Stimulated activated naive B cell treated with anti-CD40 and anti-IgM and Interleukin-4, amounts not matched to agents 10 μg/mL and 1 μg/mL and 100 μg/mL, for 72 hours (primary cell): Measurements from ENCODE around the gene SYTL5.
"Not testable (repeated sequence)": the region's sequence is repeated elsewhere in the genome, so short reads cannot be mapped to it uniquely, and the experiment has no call there.

ENCODE experiments used
- ATAC-seq, 2 donors: fragments of 150-1000 bp; cut with Tn5 transposase; replicated peaks; 2 replicates each; pipeline ENCODE4 v1.10.0; 2021; ENCODE audit warnings: moderate library complexity in 1 of 2
- DNase-seq: peaks from one replicate; pipeline ENCODE4 v3.0.0; 2021
- H3K27ac Mint-ChIP-seq: one replicate; pipeline ENCODE4 v1.8.0; 2022; ENCODE audit warnings: mild to moderate bottlenecking, mixed read lengths
- H3K27me3 Mint-ChIP-seq, 2 donors: one replicate each; pipeline ENCODE4 v1.8.0; 2022; ENCODE audit warnings: mixed read lengths in 2 of 2
- H3K36me3 Mint-ChIP-seq, 2 donors: one replicate each; pipeline ENCODE4 v1.8.0; 2022; ENCODE audit warnings: mixed read lengths in 2 of 2, mild to moderate bottlenecking in 1 of 2
- H3K4me1 Mint-ChIP-seq, 2 donors: one replicate each; pipeline ENCODE4 v1.8.0; 2022; ENCODE audit warnings: mixed read lengths in 2 of 2, mild to moderate bottlenecking in 1 of 2
- H3K4me3 Mint-ChIP-seq, 2 donors: one replicate each; pipeline ENCODE4 v1.8.0; 2022; ENCODE audit warnings: mild to moderate bottlenecking in 2 of 2, mixed read lengths in 2 of 2, moderate library complexity in 1 of 2
- H3K9me3 Mint-ChIP-seq, 2 donors: one replicate each; pipeline ENCODE4 v1.8.0; 2022; ENCODE audit warnings: mixed read lengths in 2 of 2, mild to moderate bottlenecking in 1 of 2

The SYTL5 gene

DNA sequence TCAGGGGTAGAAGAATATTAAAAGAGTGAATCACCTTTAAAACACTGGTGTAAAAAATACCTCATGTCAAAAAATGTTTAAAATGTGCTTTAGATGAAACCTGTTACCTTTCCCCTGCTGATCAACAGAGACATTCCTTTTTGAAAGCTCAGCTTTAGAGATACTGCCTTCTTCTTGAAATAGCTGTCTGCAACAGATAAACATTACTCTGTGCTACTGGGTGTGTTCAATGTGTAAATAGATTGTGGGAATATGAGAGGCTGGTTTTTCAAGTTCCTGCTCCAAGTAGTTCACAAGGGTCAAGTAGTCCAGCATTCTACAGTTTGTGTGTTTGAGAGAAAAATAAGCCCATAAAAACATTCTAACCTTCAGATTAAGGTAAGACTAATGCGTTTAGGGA lies at the start of gene SYTL5:
Gene SYTL5, plus strand, starts transcription at position 263 of the 400 bp plus-strand sequence. CDS start 27,337 bp downstream, outside the sequence.
- no peak within 1 kb of the TSS for H3K4me3 Mint-ChIP-seq
- H3K36me3 Mint-ChIP-seq = no peaks in the 10 kb centered on the region
- H3K27ac Mint-ChIP-seq = no peak within 1 kb of the TSS
- peaks cover 3 to 6% of the 10 kb centered on the region in 2 donors for H3K9me3 Mint-ChIP-seq
- DNase-seq (no peak), ATAC-seq (no peak)
- H3K27me3 Mint-ChIP-seq = peaks cover 11 to 14% of the 10 kb centered on the region in 2 donors
- H3K4me1 Mint-ChIP-seq = no peaks in the 10 kb centered on the region

DNA sequence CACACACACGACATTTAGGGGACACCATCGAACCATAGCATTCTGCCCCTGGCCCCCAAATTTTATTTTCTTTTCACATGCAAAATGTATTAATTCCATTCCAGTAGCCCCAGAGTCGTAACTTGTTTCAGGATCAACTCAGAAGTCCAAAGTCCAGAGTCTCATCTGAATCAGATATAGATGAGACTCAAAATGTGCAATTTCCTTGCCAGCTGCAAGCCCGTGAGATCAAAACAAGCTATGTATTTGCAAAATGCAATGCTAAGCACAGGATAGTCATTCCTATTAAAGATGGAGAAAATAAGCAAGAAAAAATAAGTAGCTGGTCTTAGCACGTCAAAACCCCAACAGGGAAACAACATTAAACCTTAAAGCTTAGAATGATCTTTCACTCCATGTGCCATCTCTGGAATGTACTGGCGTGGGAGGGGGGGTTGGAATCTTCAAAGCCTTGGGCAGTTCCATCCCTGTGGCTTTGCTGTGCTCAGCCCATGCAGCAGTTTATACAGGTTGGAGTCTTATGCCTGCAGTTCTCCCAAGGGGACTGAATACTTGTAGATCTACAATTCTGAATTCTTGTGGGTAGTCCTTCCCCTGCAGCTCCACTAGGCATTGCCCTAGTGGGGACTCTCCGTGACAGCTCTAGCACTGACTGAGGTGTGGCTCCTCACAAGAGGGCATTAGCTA lies 47.7 kb upstream of the SYTL5 start:
- Mint-ChIP-seq H3K4me3 (no peak overlapping the region), H3K27me3 (peaks cover 0 to 7% of the 10 kb centered on the region in 2 donors), H3K9me3 (no peaks in the 10 kb centered on the region), H3K4me1 (no peaks in the 10 kb centered on the region), H3K27ac (no peak overlapping the region), H3K36me3 (no peaks in the 10 kb centered on the region)
- ATAC-seq = no peak
- no peak for DNase-seq

DNA sequence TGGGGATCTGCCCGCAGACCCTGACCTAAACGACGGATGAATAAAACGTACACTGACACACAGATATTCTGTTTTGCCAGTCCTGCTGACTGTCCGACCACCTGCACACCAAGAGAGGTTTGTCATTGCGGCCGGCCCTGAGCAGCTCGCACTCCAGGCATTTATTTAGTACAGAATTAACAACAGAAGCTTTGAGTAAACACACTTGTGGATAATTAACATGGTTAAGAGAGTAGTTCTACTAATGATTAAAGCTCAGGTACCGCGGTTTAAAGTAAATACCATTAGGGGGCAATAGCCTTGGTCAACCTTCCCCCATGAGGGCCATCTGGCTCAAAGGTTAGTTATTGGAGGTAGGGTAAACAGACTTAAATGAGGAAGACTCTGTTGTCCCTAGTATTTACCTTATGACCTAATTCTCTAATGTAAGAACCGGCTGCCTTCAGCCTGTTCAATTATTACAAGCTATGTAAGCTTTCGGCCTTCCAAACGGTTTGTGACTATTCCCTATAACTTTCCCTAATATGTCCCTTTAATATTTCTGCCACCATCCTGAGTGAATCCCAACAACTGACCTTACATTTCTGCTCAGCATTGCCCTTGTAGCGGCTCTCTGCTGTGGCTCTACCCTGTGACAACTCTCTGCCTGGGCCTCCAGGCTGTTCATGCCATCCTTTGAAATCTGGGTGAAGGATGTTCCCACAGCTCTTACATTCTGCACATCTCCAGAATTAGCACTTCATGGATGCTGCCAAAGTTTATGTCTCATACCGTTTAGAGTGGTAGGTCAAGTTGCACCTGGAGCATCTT lies 46.9 kb upstream of the SYTL5 start:
- H3K9me3 Mint-ChIP-seq = no peaks in the 10 kb centered on the region
- H3K4me1 Mint-ChIP-seq = no peaks in the 10 kb centered on the region
- no peak overlapping the region for H3K4me3 Mint-ChIP-seq
- peaks cover 0 to 7% of the 10 kb centered on the region in 2 donors for H3K27me3 Mint-ChIP-seq
- H3K36me3 Mint-ChIP-seq = no peaks in the 10 kb centered on the region
- DNase-seq = no peak
- no peak overlapping the region for H3K27ac Mint-ChIP-seq
- no peak for ATAC-seq

DNA sequence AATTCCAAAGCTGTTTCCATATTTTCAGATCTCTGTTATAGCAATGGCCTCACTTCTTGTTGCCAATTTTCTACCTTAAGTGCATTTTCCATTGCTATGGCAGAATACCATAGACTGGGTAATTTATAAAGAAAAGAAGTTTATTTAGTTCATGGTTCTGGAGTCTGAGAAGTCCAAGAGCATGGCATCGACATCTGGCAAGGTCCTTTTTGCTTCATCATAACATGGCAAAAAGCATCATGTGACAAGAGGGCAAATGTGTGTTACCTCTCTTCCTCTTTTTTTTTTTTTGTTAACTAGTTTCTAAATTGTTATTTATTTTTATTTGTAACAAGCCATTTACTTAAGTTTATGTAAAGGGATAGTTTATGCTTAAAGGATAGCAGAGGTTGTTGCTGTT lies 45.2 kb upstream of the SYTL5 start:
- Mint-ChIP-seq H3K27ac (no peak overlapping the region), H3K4me3 (no peak overlapping the region), H3K36me3 (no peaks in the 10 kb centered on the region), H3K4me1 (no peaks in the 10 kb centered on the region), H3K27me3 (peaks cover 0 to 11% of the 10 kb centered on the region in 2 donors), H3K9me3 (no peaks in the 10 kb centered on the region)
- ATAC-seq = no peak
- DNase-seq = no peak

DNA sequence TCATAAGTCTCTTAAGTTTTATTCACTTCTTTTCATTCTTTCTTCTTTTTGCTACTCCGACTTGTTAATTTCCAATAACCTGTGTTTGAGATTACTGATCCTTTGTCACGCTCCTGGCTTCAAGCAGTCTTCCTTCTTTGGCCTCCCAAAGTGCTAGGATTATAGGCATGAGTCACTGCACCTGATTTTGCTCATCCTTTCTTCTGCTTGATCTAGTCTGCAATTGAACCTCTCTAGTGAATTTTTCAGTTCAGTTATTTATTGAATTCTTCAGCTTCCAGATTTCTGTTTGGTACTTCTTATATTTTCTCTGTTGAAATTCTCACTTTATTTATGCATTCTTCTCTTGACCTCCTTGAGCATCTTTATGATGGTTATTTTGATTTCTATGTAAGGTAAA lies 38.6 kb upstream of the SYTL5 start:
- H3K36me3 Mint-ChIP-seq = no peaks in the 10 kb centered on the region
- DNase-seq = no peak

DNA sequence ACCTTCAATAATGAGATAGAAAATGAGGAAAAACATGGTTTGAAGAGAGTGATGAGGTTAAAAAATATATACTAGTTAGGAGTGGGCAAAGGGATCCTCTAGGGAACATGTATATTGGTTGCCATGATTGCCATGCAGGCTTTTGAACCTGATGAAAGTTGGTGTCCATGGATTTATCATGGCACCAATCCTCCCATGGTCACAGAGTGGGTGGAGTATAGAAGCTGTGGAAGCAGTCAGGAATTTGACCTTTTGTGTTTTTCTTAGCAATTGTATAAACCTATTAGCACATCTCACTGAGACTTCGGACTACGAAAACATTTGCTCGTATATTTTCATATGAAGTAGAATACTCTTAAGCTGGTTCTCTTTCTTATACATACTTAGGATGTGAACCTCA lies 30.9 kb upstream of the SYTL5 start:
- Mint-ChIP-seq H3K27ac (no peak overlapping the region), H3K9me3 (peaks cover 0 to 4% of the 10 kb centered on the region in 2 donors), H3K4me3 (no peak overlapping the region), H3K4me1 (peaks cover 0 to 3% of the 10 kb centered on the region in 2 donors), H3K36me3 (no peaks in the 10 kb centered on the region), H3K27me3 (peaks cover 18 to 45% of the 10 kb centered on the region in 2 donors)
- DNase-seq (no peak), ATAC-seq (no peak)

More for the DNA sequence above, 38.6 kb upstream of the SYTL5 start:
- no peaks in the 10 kb centered on the region for H3K4me1 Mint-ChIP-seq
- ATAC-seq = no peak
- H3K27ac Mint-ChIP-seq = no peak overlapping the region
- H3K27me3 Mint-ChIP-seq = peaks cover 9 to 25% of the 10 kb centered on the region in 2 donors
- no peak overlapping the region for H3K4me3 Mint-ChIP-seq
- H3K9me3 Mint-ChIP-seq = peaks cover 5 to 6% of the 10 kb centered on the region in 2 donors

DNA sequence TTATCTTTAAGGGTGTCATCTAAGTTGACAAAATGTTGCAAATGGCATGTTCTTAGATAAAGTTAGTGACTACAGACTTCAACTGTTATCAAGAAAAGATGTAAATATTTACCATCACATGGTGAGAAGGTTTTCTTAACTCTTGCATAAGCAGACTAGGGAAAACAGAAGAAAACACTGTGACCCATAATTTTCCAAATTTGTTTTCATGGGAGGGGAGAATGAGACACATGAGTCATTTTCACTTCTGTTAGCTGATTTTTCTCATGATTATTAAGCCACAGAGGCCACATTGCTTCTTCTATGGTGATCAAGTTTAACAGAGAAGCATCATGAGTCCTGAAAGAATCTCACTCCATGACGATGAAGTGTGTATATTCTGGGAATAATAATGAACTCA lies 30.2 kb upstream of the SYTL5 start:
- DNase-seq = no peak
- Mint-ChIP-seq H3K36me3 (no peaks in the 10 kb centered on the region), H3K4me1 (peaks cover 0 to 3% of the 10 kb centered on the region in 2 donors), H3K27me3 (peaks cover 18 to 42% of the 10 kb centered on the region in 2 donors), H3K9me3 (peaks cover 0 to 4% of the 10 kb centered on the region in 2 donors), H3K4me3 (no peak overlapping the region), H3K27ac (no peak overlapping the region)
- ATAC-seq = no peak

DNA sequence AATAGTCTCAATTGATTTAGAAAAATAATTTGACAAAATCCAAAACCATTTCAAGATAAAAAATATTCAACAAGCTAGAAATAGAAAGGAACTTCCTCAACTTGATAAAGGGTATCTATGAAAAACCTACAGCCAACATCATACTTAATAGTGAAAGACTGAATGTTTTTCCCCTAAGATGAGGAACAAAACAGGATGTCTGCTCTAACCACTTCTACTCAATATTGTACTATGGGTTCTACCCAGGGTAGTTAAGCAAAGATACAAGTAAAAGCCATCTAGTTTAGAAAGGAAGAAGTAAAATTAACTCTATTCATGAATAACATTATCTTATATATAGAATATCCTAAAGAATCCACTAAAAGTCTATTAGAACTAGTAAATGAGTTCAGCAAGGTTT lies 21.5 kb upstream of the SYTL5 start:
- Mint-ChIP-seq H3K36me3 (no peaks in the 10 kb centered on the region), H3K27ac (no peak overlapping the region), H3K4me1 (no peaks in the 10 kb centered on the region), H3K4me3 (no peak overlapping the region), H3K27me3 (peaks cover 0 to 16% of the 10 kb centered on the region in 2 donors), H3K9me3 (peaks cover 0 to 6% of the 10 kb centered on the region in 2 donors)
- peak; percentile 45 to 71 for ATAC-seq
- no peak for DNase-seq

DNA sequence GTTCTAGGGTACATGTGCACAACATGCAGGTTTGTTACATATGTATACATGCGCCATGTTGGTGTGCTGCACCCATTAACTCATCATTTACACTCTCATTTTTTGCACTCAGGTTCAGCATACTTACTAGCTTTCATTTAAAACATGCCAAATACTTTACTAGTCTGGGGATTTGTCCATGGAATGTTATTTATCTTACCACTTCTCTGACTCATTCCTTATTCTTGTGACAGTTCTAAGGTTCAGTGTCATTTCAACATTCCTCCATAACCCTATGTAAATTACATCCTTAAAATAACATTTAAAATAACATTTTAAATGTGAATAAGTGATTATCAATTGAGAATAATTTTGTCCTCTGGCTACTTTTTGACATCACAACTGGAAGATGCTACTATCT lies 19.5 kb upstream of the SYTL5 start:
- Mint-ChIP-seq H3K4me1 (no peaks in the 10 kb centered on the region), H3K27ac (no peak overlapping the region), H3K36me3 (no peaks in the 10 kb centered on the region), H3K4me3 (no peak overlapping the region), H3K27me3 (peaks cover 0 to 17% of the 10 kb centered on the region in 2 donors), H3K9me3 (peaks cover 0 to 6% of the 10 kb centered on the region in 2 donors)
- ATAC-seq = no peak
- DNase-seq = no peak

DNA sequence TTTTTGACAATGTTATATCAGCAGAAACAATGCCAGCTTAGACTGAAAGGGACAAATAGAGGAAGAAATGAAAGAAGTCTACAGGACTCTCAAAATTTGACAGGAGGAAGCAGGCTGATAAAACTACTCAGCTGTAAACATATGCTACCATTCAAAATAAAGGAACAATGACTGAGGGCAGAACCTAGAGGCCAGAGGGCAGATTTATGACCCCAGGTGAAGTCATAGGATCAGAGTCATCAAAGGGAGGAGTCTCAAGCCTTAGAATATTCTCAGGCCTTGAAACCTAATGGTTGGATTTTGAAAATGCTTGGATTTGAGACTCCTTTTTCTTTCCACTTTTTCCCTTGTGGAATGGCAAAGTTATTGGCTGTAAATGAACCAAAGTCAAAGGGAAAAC lies 17.0 kb upstream of the SYTL5 start:
- no peaks in the 10 kb centered on the region for H3K9me3 Mint-ChIP-seq
- no peak overlapping the region for H3K27ac Mint-ChIP-seq
- no peaks in the 10 kb centered on the region for H3K4me1 Mint-ChIP-seq
- no peak overlapping the region for H3K4me3 Mint-ChIP-seq
- peaks cover 0 to 20% of the 10 kb centered on the region in 2 donors for H3K27me3 Mint-ChIP-seq
- H3K36me3 Mint-ChIP-seq = no peaks in the 10 kb centered on the region
- ATAC-seq (no peak), DNase-seq (no peak)

DNA sequence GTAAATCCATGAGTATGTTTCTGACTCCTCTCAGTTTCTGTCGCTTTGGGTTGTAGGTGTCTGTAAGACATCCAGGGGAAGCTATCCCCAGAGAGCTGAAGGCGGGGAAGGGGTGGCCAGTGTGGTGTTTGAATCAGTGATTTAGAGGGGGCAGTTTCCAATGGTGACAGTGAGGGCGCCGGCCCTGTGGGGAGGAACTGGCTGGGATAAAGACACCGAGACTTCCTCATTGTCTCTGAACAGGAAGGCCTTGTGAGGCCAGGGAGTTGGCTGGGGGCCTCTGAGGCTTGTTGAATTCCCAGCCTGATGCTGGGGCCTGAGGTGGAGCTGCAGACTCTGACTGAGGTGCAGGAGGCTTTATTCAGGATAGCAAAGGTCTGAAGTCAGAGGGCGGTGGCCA lies 15.1 kb upstream of the SYTL5 start:
- not testable (repeated sequence) for DNase-seq, H3K27ac Mint-ChIP-seq, ATAC-seq, H3K36me3 Mint-ChIP-seq, H3K4me1 Mint-ChIP-seq, H3K4me3 Mint-ChIP-seq, H3K9me3 Mint-ChIP-seq
- peaks cover 0 to 20% of the 10 kb centered on the region in 2 donors for H3K27me3 Mint-ChIP-seq

DNA sequence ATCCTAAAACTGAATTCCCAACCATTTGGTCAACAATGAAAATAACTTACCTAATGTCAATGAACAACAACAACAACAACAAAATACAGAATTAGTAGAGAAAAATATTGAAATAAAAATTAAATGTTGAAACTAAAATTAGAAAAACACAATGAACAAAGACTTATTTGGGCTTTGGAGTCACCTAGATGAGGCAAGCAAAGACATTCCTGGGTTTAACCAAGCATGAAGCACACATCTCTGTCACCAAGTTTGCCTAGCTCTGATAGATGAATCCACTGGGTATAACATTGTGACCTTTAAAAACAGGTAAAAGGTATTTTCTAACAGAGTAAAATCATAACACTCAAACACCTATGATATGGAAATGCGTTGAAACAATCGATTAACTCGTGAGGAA lies 13.2 kb upstream of the SYTL5 start:
- H3K36me3 Mint-ChIP-seq = no peaks in the 10 kb centered on the region
- DNase-seq (no peak), ATAC-seq (no peak)
- no peaks in the 10 kb centered on the region for H3K9me3 Mint-ChIP-seq
- H3K27me3 Mint-ChIP-seq = peaks cover 0 to 18% of the 10 kb centered on the region in 2 donors
- H3K27ac Mint-ChIP-seq = no peak overlapping the region
- H3K4me1 Mint-ChIP-seq = no peaks in the 10 kb centered on the region
- H3K4me3 Mint-ChIP-seq = no peak overlapping the region

DNA sequence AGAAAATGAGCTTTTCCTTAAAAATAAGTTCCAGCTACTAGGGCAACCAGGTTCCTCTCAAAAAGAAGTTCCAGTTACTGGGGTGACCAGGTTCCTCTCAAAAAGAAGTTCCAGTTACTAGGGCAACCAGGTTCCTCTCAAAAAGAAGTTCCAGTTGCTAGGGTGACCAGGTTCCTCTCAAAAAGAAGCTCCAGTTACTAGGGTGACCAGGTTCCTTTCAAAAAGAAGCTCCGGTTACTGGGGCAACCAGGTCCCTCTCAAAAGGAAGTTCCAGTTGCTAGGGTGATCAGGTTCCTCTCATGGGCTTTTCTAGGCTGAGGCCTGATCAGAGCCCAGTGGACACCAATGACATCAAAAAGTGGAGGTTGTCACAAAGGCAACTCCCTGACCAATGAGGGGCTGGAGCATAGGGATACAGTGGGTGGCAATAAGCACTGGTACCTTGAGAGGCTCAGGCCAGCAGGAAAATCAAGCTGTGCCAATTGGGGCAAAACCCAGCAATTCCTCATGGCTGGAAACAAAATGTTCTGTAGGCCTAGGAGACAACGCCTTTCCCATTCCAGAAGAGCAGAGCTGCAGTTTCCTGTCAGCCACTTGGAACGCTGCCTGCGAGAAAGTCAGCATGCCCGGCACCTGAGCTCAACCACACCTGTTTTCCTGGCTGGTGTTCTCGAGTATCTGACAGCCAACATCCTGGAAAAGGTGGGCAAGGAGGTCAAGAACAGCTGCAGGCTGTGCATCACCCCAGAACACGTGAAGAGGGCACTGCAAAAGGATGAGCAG lies 12.3 kb upstream of the SYTL5 start:
- Mint-ChIP-seq H3K4me3 (no peak overlapping the region), H3K4me1 (no peaks in the 10 kb centered on the region), H3K27me3 (peaks cover 0 to 21% of the 10 kb centered on the region in 2 donors), H3K27ac (no peak overlapping the region), H3K9me3 (no peaks in the 10 kb centered on the region), H3K36me3 (no peaks in the 10 kb centered on the region)
- ATAC-seq (peak; percentile 50 to 75), DNase-seq (peak; percentile 5)

DNA sequence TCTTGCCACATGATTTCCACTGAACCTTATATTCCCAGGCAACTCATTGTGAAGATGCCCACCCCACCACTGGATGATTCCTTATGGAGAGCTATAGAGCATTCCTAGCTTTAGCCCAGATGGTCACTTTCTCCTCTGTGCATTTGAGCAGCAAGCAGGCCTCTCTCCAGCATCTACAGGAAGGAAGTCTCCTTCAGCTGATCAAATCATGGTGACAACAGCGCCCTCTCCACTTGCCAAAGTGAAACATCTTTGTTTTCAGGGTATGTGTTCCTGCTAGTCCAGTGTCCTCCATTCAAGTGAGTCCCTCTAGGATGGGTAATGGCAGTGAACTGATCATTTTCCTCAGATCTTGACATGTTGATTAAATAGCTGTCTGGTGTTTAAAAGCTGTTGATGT lies 10.9 kb upstream of the SYTL5 start:
- no peak overlapping the region for H3K27ac Mint-ChIP-seq
- H3K36me3 Mint-ChIP-seq = no peaks in the 10 kb centered on the region
- no peaks in the 10 kb centered on the region for H3K4me1 Mint-ChIP-seq
- no peaks in the 10 kb centered on the region for H3K9me3 Mint-ChIP-seq
- ATAC-seq (no peak), DNase-seq (no peak)
- H3K4me3 Mint-ChIP-seq = no peak overlapping the region
- peaks cover 0 to 16% of the 10 kb centered on the region in 2 donors for H3K27me3 Mint-ChIP-seq
